COLO829 (cell line): ENCODE measurements around the gene RASGRP3.

Source experiments
- DNase-seq: peaks from one replicate; pipeline ENCODE4 v3.0.0; 2012; ENCODE audit warnings: low spot score

Gene RASGRP3

DNA sequence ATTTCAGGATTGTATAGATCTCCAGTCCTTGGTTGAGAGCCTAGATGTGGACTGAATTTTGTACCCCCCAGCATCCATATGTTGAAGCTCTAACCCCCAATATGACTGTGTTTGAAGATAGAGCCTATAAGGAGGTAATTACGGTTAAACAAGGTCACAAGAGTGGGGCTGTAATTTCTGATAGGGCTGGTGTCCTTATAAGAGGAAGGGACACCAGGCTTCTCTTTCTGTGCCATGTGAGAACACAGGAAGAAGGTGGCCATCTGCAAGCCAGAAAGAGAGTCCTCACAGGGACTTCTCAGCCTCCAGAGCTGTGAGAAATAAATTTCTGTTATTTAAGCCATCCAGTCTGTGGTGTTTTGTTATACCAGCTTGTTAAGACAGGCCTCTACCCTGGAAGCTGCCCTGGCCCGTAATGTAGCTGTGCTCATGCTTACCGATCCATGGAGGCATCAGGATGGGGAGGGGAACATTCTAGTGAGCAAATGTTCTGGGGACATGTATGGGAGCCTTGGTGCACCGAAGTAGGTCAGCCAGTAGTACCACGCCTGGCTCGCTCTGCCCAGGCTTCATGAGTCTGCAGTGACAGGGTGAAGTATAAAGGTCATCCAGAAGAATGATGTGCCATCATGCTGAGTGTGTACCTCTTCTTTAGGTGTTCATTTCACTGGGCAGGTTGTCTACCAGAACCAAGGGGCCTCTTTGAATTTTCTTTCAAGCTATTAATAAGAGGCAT is 16.1 kb downstream of the RASGRP3 start:
- no peak for DNase-seq

DNA sequence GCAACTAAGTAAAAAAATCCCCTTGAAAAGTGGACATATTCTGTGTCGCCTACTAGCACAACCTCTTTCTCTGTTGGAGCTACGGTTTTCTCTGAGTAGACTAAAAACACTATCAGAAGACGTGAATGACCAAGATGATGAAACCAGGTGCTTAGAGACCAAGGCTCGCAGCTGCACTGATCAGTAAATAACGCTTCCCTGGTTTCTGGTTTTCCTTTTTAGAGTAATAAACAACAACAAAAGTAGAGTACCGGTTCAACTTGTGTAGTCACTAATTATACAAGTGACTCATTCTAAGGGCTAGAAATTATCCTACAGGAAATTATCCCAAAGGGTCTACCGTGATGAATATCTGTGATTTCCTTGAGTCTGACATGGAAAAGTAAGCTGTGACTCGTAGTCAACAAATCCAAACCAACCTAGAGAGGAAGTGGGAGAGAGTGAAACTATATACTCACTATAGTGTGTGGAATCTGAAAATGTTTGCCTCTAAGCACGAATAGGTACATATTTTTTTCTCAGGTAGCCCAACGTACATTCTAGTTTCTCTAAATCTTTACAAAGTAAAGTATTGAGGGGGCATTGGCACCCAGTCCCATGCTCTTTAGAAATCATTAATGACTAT is 17.8 kb downstream of the RASGRP3 start:
- DNase-seq, result no peak

DNA sequence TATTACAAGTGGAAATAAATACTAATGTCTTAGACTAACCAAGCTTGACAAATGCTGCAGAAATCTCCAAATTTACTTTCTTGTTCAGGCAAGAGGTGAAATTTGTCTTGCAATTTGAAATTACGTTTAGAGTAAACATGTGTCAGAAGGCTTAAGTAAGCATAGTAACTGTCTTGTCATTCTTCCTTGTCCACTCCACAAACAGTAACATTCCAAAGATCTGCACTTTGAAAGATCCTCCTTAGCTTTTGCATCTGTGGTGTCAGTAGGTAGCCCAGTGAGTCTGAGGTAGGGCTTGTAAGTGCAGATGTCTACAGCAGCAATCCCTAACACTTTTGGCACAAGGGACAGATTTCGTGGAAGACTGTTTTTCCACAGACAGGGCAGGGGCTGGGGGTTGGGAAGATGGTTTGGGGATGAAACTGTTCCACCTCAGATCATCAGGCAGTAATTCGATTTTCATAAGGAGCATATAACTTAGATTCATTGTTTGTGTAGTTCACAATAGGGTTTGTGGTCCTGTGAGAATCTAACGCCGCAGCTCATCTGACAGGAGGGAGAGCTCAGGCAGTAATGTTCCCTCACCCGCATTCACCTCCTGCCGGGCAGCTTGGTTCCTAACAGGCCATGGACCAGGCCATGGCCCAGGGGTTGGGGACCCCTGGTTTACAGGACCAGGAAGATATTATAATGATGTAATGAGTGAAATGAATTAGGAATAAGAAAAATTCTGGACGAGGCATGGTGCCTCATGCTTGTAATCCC is 18.6 kb downstream of the RASGRP3 start:
- DNase-seq, result no peak

DNA sequence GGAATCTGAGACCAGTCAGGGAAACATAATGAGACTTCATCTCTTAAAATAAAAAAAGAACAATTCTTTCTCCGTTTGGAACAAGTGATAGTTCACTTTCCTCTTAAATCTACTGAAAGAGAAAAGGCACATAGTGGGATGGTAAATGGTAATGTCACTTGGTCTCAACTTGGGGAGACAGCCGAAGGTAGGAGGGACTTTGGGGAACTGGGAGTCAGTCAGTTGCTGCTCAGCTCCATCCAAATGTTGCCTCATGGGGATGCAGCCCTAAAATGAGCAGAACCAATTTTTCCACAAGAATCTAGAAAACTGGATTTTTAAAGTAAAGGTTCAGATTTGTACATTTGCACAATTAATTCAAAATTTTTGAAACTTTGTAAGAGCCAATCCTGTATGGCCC is 19.2 kb downstream of the RASGRP3 start:
- DNase-seq, result no peak

DNA sequence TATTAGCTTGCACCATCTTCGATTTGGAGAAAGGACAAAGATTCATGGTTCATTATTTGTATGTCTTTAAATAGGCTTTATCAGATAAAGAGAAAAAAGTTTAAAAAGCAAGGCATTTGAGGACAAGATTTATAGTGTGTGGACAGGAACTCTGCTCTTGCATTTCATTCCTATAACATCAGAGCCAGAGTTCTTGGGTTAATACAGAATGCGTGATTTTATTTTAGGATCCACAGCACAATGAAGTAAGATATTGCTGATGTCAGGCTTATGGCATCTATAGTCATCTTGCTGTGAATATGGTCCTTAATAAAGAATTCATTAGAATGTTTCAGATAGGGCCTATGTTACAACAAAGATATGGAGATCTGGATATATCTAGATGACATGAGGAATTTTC is 19.7 kb downstream of the RASGRP3 start:
- DNase-seq, result no peak

DNA sequence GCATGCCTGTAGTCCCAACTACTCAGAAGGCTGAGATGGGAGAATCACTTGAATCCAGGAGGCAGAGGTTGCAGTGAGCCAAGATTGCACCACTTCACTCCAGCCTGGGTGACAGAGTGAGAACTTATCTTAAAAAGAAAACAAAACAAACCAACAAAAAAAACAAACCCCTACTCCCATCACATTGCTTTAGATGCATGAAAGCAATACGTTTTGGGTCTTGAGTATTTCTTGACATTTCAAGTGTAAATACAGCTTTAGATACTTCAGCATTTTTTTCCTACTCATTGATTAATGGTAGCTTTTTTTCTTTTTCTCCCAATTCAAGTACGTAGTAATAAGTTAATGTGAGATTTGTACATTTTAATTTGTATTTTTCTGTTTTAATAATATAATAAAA is 20.3 kb downstream of the RASGRP3 start:
- DNase-seq, result no peak

DNA sequence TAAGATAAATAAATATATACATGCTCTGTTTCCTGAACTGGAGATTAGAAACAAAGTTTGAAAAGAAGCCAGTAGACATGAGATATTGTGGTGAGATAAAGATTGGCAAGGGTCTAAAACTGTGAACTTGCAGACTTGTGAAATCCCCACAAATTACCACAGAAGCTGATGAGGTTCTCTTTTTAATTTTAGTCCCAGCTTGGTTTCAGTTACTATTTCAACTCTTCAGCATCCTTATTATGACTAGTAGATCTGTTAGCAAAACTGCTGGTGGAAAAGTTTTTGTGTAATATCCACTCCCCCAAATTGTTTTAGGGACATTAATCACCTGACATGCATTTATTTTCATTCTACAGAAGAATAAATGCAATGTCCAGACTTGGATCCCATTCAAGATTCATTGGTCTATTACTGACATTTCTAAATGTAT is 20.8 kb downstream of the RASGRP3 start:
- DNase-seq, result no peak

DNA sequence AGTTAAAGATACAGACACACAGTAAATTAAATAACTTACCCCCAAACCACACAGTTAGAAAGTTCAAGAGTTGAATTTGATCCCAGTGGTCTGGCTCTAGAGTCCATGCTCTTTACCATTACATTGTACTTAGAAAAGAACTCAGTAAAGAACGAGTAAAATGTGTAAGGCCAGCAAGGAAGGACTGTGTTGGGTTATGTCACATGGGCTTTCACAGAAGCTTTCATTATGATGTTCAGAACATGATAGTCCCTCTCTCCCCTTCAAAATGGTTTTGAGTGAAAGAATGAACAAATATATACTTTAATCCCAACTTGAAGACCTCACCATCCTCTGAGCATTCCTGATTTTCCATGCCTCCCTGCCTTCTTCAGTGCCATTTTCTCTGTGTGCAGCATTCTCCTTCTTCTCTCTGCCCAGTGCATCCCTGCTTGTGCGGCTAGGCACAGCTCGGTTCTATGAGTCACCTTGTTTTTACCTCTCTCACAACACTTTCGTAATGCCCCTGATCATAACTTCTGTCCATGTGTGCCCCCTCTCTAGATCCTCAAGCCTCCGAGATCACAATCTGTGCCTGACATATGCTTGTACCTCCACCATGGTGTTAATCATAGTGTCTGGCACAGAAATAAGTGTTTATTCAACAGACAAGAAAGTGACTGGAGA is 22.0 kb downstream of the RASGRP3 start:
- no peak for DNase-seq

DNA sequence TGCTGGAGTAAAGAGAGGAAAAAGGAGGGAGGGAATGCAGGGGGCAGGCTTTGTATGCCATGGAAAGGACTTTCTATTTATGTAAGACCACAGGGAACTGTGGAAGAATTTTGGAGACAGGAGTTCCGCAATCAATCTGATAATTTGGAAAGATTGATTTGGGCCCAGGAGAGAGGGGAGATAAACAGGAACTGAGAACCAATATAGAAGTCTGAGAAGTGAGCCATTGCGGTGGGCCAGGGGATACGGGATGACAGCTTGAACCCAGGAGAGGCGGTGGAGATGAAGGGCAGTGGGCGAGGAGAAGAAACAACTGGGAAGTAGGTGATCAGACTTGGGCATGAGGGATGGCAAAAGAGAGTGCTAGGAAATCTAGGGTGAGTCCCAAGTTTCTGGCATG is 23.7 kb downstream of the RASGRP3 start:
- DNase-seq, result no peak

DNA sequence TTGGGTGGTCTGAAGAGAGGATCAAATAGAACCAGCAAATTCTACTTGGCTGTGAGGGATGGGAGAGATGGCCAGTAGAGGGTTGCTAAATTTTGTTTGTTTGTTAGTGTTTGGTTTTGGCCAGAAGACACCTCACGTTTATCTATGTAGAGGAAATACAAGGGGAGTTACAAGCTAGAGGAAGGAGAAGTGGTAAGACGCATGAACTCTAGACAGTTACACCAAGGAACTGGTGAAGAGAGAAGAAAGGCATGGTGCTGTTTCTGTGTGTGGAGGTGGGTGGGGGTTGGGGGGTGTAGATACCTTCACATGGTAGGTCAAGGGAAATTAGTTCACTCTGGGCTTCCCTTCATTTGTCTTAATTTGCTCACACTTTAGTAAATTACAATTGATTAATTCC is 25.6 kb downstream of the RASGRP3 start:
- DNase-seq, result no peak

DNA sequence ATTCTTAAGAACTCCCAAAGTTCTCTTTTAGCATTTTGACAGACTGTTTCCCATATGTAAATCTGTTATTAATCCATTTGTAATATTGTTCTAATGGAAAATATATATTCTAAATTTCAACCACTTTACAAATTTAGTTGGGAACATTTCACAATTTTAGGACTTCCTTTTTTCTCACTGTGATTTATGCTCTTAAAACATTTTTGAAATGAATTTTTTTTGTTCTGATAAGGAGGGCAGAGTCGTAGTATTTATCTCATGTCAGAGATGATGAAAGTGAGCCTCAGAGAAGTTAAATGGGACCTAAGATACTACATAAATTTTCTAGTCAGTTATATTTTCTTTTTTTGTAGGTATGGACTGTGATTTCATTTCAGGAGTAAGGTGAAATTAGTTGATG is 26.6 kb downstream of the RASGRP3 start:
- DNase-seq, result no peak

DNA sequence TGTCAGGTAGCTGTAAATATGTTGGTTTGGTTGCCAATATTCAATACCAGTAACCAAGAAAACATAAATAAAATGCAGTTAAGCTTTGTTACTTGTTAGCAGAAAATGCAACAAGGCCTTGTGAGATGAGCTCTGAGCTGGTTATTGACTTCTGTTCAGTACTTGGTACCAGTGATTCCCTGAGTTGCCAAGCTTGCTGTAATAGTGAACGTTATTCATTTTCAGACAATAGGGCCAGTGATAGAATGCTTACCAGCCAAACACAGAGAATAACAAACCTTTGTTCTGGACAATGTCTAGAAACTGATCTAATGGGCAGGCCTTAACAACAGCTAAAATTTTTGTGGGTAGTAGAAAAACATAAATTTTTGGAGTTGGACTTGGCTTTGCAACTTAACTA is 29.5 kb downstream of the RASGRP3 start:
- DNase-seq, result peak; percentile 72

DNA sequence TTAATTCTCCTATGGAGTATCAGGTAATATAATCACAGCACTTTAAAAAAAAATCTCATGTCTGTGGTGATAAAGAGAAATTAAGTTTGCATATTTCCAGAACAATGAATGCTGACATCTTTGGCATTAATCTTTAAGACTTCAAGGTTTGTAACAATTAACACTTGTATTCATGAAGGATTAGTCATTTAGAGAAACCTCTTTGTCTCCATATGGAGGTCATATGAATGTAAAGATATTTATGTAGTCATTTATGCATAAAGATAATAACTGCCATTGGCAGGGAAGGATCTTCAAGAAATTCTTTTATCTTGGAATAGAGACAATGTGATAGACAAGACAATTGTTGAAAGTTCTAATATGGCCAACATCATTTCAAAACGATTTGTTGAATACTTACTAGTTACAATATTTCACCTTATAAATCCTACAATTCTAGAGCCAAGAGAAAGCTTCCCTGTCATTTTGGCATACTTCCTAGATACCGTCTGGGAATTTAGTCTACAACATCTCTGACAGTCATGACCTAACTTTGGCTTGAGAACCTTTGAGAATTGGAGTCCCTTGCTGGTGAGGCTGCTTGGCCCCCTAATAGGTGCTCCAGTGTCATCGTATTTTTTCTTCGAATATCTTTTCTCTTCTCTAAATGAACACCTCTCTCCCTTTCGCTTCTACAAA is 33.6 kb downstream of the RASGRP3 start:
- no peak for DNase-seq

DNA sequence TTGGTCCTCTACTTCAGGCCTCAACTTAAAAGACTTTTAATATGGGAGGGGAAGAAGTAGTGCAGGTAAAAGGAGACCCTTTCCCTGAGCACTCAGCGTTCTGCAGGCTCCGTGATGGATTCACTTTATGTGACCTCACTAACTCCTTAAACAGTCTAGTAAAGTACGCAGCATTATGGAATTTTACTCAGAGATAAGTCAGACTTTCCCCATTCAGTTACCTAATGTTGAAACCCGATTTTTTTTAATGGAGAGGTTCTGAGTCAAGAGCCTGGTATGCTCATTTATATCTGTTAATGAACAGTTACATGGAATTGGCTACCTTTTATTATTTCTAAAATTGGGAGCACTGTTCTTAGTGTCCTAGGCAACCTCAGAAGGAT is 34.1 kb downstream of the RASGRP3 start:
- DNase-seq, result no peak

DNA sequence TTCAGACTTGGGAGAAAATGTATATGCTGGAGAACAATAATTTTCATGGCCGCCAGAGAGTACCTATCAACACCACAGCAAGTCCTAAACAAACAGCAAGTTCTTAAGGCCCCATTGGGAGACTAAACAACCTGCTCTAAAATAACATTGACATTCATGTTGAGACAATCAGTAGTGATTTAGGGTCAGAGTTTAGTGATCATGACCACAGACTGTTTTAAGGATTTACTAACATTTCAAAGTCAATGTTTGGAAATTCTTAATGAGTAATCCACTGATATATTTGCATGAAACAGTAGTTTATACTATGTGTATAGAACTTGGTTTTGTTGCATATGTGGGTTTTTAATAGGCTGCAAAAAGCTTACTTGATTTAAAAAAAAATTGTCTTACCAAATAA is 34.7 kb downstream of the RASGRP3 start:
- no peak for DNase-seq

DNA sequence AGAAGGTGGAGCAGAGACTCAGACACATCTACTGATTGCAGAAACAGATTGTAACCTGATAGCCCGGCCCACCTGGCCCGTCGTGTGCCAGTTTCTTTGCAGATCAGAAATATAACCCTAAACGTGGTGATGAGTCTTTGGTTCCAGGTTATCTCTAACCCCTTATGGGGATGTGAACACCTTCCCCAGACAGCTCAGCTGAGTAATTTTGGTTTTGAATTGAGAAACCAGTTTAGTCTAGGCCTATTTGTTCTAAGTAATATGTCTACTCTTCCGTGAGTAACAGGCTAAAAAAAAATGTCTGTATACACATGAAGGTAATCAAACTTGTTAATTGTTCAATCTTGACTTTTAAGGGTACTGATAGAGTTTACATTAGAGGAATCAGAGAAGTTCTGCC is 35.7 kb downstream of the RASGRP3 start:
- no peak for DNase-seq

DNA sequence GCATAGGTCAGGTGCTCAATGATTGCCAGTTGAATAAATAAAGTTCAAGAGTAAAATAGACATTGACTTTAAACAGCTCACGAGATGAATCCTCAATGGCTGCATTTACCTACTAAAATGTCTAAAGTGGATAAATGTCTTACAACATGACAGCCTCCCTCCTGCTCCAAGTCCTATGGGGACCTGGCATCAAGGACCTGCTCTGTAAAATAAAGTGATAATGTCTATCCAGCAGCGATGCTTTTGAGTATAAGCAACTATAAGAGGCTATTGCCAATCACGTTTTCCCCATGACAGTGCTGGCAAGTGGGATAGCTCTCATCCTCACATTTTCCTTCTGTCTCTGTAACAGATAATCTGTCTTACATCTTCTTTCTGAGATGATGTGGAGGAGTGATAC is 37.0 kb downstream of the RASGRP3 start:
- DNase-seq, result no peak

DNA sequence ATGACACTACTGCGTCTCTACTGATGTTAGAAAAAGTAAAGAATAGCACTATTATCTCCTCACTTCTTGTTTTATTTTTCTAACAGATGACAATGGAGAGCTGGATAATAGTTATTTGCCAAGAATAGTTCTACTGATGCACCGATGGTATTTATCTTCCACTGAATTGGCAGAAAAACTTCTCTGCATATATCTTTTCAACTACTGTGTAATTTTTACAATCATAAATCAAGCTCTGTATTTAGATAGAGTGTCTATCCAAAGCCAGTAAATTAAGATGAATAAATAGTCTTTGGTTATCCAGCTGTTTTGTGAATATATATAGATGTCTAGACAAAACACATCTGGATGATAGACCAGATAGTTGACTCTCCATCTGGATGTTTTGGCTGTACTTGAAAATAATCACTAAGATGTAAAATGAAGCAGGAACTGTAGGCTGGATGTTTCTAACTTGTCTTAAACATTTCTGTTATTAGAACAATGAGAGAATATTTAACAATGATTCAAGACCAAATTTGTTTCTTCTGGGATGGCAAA is 40.1 kb downstream of the RASGRP3 start:
- DNase-seq, result no peak

DNA sequence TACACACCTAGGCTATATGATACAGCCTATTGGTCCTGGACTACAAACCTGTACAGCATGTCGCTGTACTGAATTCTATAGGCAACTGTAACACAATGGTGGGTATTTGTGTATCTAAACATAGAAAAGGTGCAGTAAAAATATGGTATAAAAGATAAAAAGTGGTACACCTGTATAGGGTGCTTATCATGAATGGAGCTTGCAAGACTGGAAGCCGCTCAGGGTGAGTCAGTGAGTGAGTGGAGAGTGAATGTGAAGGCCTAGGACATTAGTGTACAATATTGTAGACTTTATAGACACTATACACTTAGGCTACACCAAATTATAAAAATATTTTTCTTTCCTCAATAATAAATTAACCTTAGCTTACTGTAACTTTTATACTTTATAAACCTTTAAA is 41.8 kb downstream of the RASGRP3 start:
- DNase-seq, result no peak

DNA sequence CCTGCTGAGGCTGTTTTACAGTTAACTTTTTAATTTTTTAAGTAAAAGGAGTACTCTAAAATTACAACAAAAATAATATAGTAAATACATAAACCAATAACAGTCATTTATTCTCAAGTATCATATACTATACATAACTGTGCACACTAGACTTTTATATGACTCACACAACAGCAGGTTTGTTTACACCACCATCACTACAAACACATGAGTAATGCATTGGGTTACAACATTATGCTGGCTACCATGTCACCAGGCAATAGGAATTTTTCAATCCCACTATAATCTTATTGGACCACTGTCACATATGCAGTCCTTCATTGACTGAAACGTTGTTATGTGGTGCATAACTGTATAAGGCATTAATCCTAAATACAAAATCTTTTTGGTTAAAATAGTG is 42.5 kb downstream of the RASGRP3 start:
- no peak for DNase-seq

DNA sequence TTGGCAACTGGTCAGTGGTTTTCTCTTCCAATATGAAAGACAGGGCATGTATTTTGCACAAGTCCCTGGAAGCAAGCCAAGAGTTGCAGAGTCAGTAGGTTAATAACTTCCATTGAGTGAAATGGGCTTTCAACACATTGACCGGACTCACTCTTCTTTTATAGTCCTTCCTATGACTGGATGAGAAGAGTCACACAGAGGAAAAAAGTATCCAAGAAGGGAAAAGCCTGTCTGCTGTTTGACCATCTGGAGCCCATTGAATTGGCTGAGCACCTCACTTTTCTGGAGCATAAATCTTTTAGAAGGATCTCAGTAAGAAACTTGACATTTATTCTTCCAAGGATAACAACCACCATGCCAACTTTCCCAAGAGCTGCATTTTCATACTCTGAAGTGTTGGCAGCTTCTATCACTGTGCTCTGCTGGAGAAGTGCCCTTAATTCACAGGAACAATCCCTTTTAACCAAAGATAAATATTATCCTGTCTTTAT is 45.4 kb downstream of the RASGRP3 start:
- peak; percentile 32 for DNase-seq

DNA sequence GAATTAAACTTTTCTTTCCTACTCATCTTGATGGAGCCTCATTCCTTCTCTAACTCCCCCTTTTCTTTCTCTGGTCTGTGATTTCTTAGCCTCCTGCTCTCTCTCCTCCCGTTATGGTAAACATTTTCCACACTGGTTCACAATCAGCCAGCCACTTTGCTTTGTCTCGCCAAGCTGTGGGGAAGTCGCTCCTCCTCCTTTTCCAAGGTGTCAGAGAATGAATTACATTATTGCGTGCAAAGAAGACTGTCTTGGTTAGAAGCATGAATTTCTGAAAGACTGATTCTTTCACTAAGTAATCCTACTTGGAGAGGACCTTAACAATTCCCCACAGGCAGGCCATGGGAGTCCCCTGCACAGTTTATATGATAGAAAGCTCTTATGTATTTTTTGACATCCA is 46.1 kb downstream of the RASGRP3 start:
- no peak for DNase-seq
